Measurements from ENCODE around the gene RAD54L2. TPM values are rescaled to one million over a fixed set of nuclear protein-coding genes. Genes with fewer than 3 reads are reported as not detected.

Gene RAD54L2
- total and polyA plus RNA-seq, 9 of the 15 experiments (the other 6 are each of a cell fraction or from before 2014, with no cell fraction given) = 1.3 to 12.2 (median 5.4) TPM

- TF ChIP-seq ZFP91 (CRISPR knock-in tag; IDR thresholded peaks at IDR 0.05) (no peak), JUNB (CRISPR knock-in tag; conservative IDR thresholded peaks at IDR 0.05) (no peak), THRA (IDR thresholded peaks at IDR 0.05) (no peak), ZEB2 (IDR thresholded peaks at IDR 0.05) (no peak), HMG20B (CRISPR knock-in tag; IDR thresholded peaks at IDR 0.05) (no peak), MIER1 (IDR thresholded peaks at IDR 0.05; ENCODE audit: low read depth) (no peak), DLX4 (CRISPR knock-in tag; IDR thresholded peaks at IDR 0.05) (no peak)
- Histone ChIP-seq H3K27ac (ENCODE audit: extremely low read depth, low read depth, low read length) (no peak overlapping the region), H4K20me1 (replicated peaks; ENCODE audit: control insufficient read depth, insufficient read depth, low read length) (no peaks in the 10 kb centered on the region), H3K9me1 (ENCODE audit: control insufficient read depth, insufficient read depth, low read length) (no peaks in the 10 kb centered on the region), H3K9ac (ENCODE audit: insufficient read depth in 1 of 2, low read depth in 2 of 2, low read length in 2 of 2) (no peak overlapping the region), H3K4me3 (no peak overlapping the region), H3K36me3 (ENCODE audit: control insufficient read depth, insufficient read depth, low read length) (peaks cover 4% of the 10 kb centered on the region; the same call in 1 of the 3 replicates), H3K4me2 (ENCODE audit: insufficient read depth, low read length) (no peak overlapping the region), H2AFZ (ENCODE audit: low read depth, low read length) (no peak overlapping the region), H3K9me3 (replicated peaks; ENCODE audit: control insufficient read depth, insufficient read depth, low read depth, low read length) (no peaks in the 10 kb centered on the region), H3K79me2 (ENCODE audit: control insufficient read depth, insufficient read depth, low read length) (no peaks in the 10 kb centered on the region), H3K4me1 (replicated peaks in 1 of 2; ENCODE audit: control insufficient read depth in 2 of 2, insufficient read depth in 2 of 2, low read length in 2 of 2) (no peaks in the 10 kb centered on the region), H3K27me3 (ENCODE audit: control insufficient read depth in 2 of 2, insufficient read depth in 2 of 2, low read length in 2 of 2) (no peaks in the 10 kb centered on the region)
- in situ Hi-C loops (cut with MboI) = no loop called here
- CTCF ChIA-PET (ENCODE audit: low intra/inter-chr PET ratio) = no interaction called here
- BruUV-seq (replicated peaks) = TSS peak; percentile 24
- ATAC-seq (no peak; the same call in 2 of the 3 replicates), DNase-seq (ENCODE audit: extremely low read depth in 1 of 4, low spot score in 3 of 4) (no peak), FAIRE-seq (no peak)
- POLR2A ChIA-PET = interaction anchor here (0.6 to 2.3 kb wide), 3 partner anchors 10 to 1821 kb away, joined by 3 to 12 read pairs (median 3); no protein-coding TSS in a partner anchor
- 88% methylated on average over 8 of the region's 8 CpGs for WGBS (ENCODE audit: insufficient coverage, low coverage, missing lambda C conversion rate)
- intact Hi-C loops (cut with micrococcal nuclease) = no loop called here
These were observed 11.7 kb downstream of the RAD54L2 start for GRCh38 chr3:51550080-51550819.

Data from K562 (cell line).